GM06990 (cell line): ENCODE results near the gene MYO3A.

Source experiments
- DNase-seq: peaks from one replicate; pipeline ENCODE4 v3.0.0-alpha.2; 2011; ENCODE audit not compliant: insufficient read length; ENCODE audit errors: extremely low read depth
- H3K27me3 ChIP-seq: replicated peaks from 2 replicates; pipeline ENCODE4 v1.6.0; 2011; ENCODE audit warnings: low read length; ENCODE audit not compliant: control insufficient read depth, insufficient read depth
- H3K36me3 ChIP-seq: 2 replicates; pipeline ENCODE4 v1.5.1; 2011; ENCODE audit warnings: low read length; ENCODE audit not compliant: control insufficient read depth, insufficient read depth
- H3K4me3 ChIP-seq: replicated peaks from 2 replicates; pipeline ENCODE4 v1.5.1; 2011; ENCODE audit warnings: low read depth, mild to moderate bottlenecking, control low read depth, low read length
- TF ChIP-seq, protein P1 (sequence below): IDR thresholded peaks from 2 replicates; pipeline ENCODE4 v1.5.1; 2011; ENCODE audit warnings: low read length, control low read depth, mild to moderate bottlenecking, inconsistent platforms; ENCODE audit not compliant: insufficient read depth, poor library complexity, severe bottlenecking

Gene MYO3A

GRCh38 chr10:26015092-26015491, 81.1 kb downstream of the MYO3A start:
- DNase-seq = no peak
- TF ChIP-seq, protein P1, sequence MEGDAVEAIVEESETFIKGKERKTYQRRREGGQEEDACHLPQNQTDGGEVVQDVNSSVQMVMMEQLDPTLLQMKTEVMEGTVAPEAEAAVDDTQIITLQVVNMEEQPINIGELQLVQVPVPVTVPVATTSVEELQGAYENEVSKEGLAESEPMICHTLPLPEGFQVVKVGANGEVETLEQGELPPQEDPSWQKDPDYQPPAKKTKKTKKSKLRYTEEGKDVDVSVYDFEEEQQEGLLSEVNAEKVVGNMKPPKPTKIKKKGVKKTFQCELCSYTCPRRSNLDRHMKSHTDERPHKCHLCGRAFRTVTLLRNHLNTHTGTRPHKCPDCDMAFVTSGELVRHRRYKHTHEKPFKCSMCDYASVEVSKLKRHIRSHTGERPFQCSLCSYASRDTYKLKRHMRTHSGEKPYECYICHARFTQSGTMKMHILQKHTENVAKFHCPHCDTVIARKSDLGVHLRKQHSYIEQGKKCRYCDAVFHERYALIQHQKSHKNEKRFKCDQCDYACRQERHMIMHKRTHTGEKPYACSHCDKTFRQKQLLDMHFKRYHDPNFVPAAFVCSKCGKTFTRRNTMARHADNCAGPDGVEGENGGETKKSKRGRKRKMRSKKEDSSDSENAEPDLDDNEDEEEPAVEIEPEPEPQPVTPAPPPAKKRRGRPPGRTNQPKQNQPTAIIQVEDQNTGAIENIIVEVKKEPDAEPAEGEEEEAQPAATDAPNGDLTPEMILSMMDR = no peak
- H3K27me3 ChIP-seq = no peaks in the 10 kb centered on the region
- no peaks in the 10 kb centered on the region for H3K36me3 ChIP-seq
- H3K4me3 ChIP-seq = no peak overlapping the region

- no peak for DNase-seq
- TF ChIP-seq, protein P1 = no peak
- Histone ChIP-seq H3K4me3 (no peak overlapping the region), H3K27me3 (no peaks in the 10 kb centered on the region), H3K36me3 (no peaks in the 10 kb centered on the region)
These were observed 88.8 kb downstream of the MYO3A start for GRCh38 chr10:26022831-26023230.

GRCh38 chr10:26024303-26024702, 90.3 kb downstream of the MYO3A start:
- no peaks in the 10 kb centered on the region for H3K36me3 ChIP-seq
- DNase-seq = no peak
- TF ChIP-seq, protein P1 = no peak
- no peaks in the 10 kb centered on the region for H3K27me3 ChIP-seq
- no peak overlapping the region for H3K4me3 ChIP-seq

DNA sequence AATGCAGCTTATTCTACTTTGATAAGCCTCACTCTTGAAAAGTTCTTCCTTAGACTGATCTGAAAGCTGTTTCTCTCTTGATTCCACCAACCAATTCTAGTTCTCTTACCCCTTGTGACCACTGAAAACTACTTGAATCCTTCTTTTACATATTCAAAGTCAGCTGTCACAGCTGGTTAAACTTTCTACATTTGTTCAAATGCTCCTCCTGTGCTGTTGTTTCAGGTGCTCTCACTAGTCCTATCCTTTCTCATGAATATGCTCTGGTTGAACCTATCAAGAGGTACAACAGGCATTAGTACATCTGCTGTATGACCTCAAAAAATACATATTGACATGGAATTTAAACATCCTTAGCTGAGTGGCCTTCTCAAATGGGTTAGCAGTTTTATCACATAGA, 91.5 kb downstream of the MYO3A start:
- TF ChIP-seq, protein P1 = no peak
- Histone ChIP-seq H3K27me3 (no peaks in the 10 kb centered on the region), H3K4me3 (no peak overlapping the region), H3K36me3 (no peaks in the 10 kb centered on the region)
- no peak for DNase-seq

GRCh38 chr10:26029858-26030257, 95.8 kb downstream of the MYO3A start:
- no peaks in the 10 kb centered on the region for H3K27me3 ChIP-seq

More at GRCh38 chr10:26029858-26030257, 95.8 kb downstream of the MYO3A start:
- DNase-seq = no peak
- no peak overlapping the region for H3K4me3 ChIP-seq
- no peaks in the 10 kb centered on the region for H3K36me3 ChIP-seq
- TF ChIP-seq, protein P1 = no peak
